Neural progenitor cell (in vitro differentiated cells): ENCODE results near the gene CBX8. TPM values are rescaled to one million over a fixed set of nuclear protein-coding genes. Genes with fewer than 3 reads are reported as not detected.

Experiments used
- DNase-seq: peaks from one replicate; pipeline ENCODE4 v3.0.0-alpha.2; 2016; ENCODE audit warnings: low spot score
- H2AFZ ChIP-seq: fragments of 200-600 bp; sonication (generic); replicated peaks from 2 replicates; pipeline ENCODE4 v1.6.1; 2016; ENCODE audit warnings: antibody characterized with exemption
- H3F3A ChIP-seq: fragments of 200-600 bp; sonication (generic); 2 replicates; pipeline ENCODE4 v1.6.1; 2016; ENCODE audit warnings: antibody characterized with exemption, low read depth
- H3K27ac ChIP-seq: fragments of 200-600 bp; sonication (generic); 2 replicates; pipeline ENCODE4 v1.5.1; 2016; ENCODE audit warnings: mild to moderate bottlenecking
- H3K27me3 ChIP-seq: fragments of 200-600 bp; sonication (generic); 2 replicates; pipeline ENCODE4 v1.6.1; 2016; ENCODE audit warnings: mild to moderate bottlenecking, moderate library complexity
- H3K36me3 ChIP-seq: fragments of 200-600 bp; sonication (generic); 2 replicates; pipeline ENCODE4 v1.5.1; 2016
- H3K4me1 ChIP-seq: fragments of 200-600 bp; sonication (generic); 2 replicates; pipeline ENCODE4 v1.6.1; 2016; ENCODE audit warnings: mixed run types
- H3K4me2 ChIP-seq: fragments of 200-600 bp; sonication (generic); 2 replicates; pipeline ENCODE4 v1.6.1; 2016
- H3K4me3 ChIP-seq: fragments of 200-600 bp; sonication (generic); 2 replicates; pipeline ENCODE4 v1.5.1; 2016
- H3K79me2 ChIP-seq: fragments of 200-600 bp; sonication (generic); 2 replicates; pipeline ENCODE4 v1.6.1; 2016; ENCODE audit warnings: low read depth
- H3K9ac ChIP-seq: fragments of 200-600 bp; sonication (generic); 2 replicates; pipeline ENCODE4 v1.6.1; 2016
- H3K9me3 ChIP-seq: fragments of 200-600 bp; sonication (generic); 2 replicates; pipeline ENCODE4 v1.5.1; 2016; ENCODE audit warnings: low read depth
- H4K20me1 ChIP-seq: fragments of 200-600 bp; sonication (generic); 2 replicates; pipeline ENCODE4 v1.6.1; 2016; ENCODE audit warnings: low read depth
- H3K27ac Mint-ChIP-seq: 3 replicates; pipeline ENCODE4 v1.8.0; 2021; ENCODE audit warnings: mixed read lengths
- H3K27me3 Mint-ChIP-seq: 2 replicates; pipeline ENCODE4 v1.8.0; 2022; ENCODE audit warnings: low read depth, mild to moderate bottlenecking, inconsistent platforms, moderate library complexity, mixed read lengths; ENCODE audit not compliant: insufficient read depth
- H3K36me3 Mint-ChIP-seq: 3 replicates; pipeline ENCODE4 v1.8.0; 2021; ENCODE audit warnings: mixed read lengths
- H3K4me1 Mint-ChIP-seq: 3 replicates; pipeline ENCODE4 v1.8.0; 2021; ENCODE audit warnings: mixed read lengths
- H3K4me3 Mint-ChIP-seq: 3 replicates; pipeline ENCODE4 v1.8.0; 2021; ENCODE audit warnings: mild to moderate bottlenecking, moderate library complexity, mixed read lengths
- H3K9me3 Mint-ChIP-seq: 3 replicates; pipeline ENCODE4 v1.8.0; 2020; ENCODE audit warnings: mixed read lengths
- CTCF ChIP-seq: fragments of 200-600 bp; sonication (generic); IDR thresholded peaks from 2 replicates; pipeline ENCODE4 v1.5.1; 2017; ENCODE audit warnings: antibody characterized with exemption, mild to moderate bottlenecking
- EZH2 ChIP-seq: fragments of 200-600 bp; sonication (generic); IDR thresholded peaks from 2 replicates; pipeline ENCODE4 v1.6.1; 2017; ENCODE audit warnings: antibody characterized with exemption, mild to moderate bottlenecking, moderate library complexity
- EZH2phosphoT487 ChIP-seq: fragments of 200-600 bp; sonication (generic); IDR thresholded peaks from 2 replicates; pipeline ENCODE4 v1.6.1; 2017; ENCODE audit warnings: antibody characterized with exemption
- total RNA-seq: library from RNA; depleted of rRNA; stranded (reverse); fragments of >200 nt; gene quantifications from 2 replicates; pipeline ENCODE4 v1.2.3, GENCODE V29; 2015; ENCODE audit warnings: low replicate concordance

CBX8 gene
- total RNA-seq, 1 donor from 2014 or later, result 2.8 TPM

GRCh38 chr17:79837888-79838521 lies 41.1 kb upstream of the CBX8 start:
- DNase-seq, result peak; percentile 41
- no peak overlapping the region for H2AFZ ChIP-seq

GRCh38 chr17:79836972-79837887 lies 40.4 kb upstream of the CBX8 start:
- Histone ChIP-seq H3K79me2 (no peaks in the 10 kb centered on the region), H3K36me3 (no peaks in the 10 kb centered on the region), H3K4me1 (peaks cover 42% of the 10 kb centered on the region), H3K4me3 (peak overlapping the region; percentile 76), H3K27me3 (peaks cover 92% of the 10 kb centered on the region), H3F3A (peaks cover 78% of the 10 kb centered on the region), H2AFZ (no peak overlapping the region), H3K9me3 (no peaks in the 10 kb centered on the region), H3K27ac (no peak overlapping the region), H3K9ac (no peak overlapping the region), H3K4me2 (peak overlapping the region; percentile 91), H4K20me1 (peaks cover 87% of the 10 kb centered on the region)
- H3K27ac Mint-ChIP-seq, result no peak overlapping the region
- peak; percentile 63 for DNase-seq
- peak overlapping the region; percentile 96 for H3K4me3 Mint-ChIP-seq
- peaks cover 45% of the 10 kb centered on the region for H3K27me3 Mint-ChIP-seq
- H3K9me3 Mint-ChIP-seq, result no peaks in the 10 kb centered on the region
- peak; percentile 44 for TF ChIP-seq EZH2
- no peak for TF ChIP-seq CTCF
- peaks cover 34% of the 10 kb centered on the region for H3K4me1 Mint-ChIP-seq
- peaks cover 9% of the 10 kb centered on the region for H3K36me3 Mint-ChIP-seq

More at GRCh38 chr17:79837888-79838521, 41.1 kb upstream of the CBX8 start:
- H3K27ac Mint-ChIP-seq, result no peak overlapping the region
- no peak overlapping the region for H3K9ac ChIP-seq
- no peak overlapping the region for H3K27ac ChIP-seq
- H3K4me1 ChIP-seq, result peaks cover 34% of the 10 kb centered on the region
- peaks cover 92% of the 10 kb centered on the region for H3K27me3 ChIP-seq
- H3K9me3 ChIP-seq, result no peaks in the 10 kb centered on the region
- peaks cover 7% of the 10 kb centered on the region for H3K36me3 Mint-ChIP-seq
- TF ChIP-seq EZH2 (peak; percentile 69), EZH2phosphoT487 (no peak), CTCF (no peak)
- peaks cover 37% of the 10 kb centered on the region for H3K4me1 Mint-ChIP-seq
- peak overlapping the region; percentile 76 for H3K4me3 ChIP-seq
- H4K20me1 ChIP-seq, result peaks cover 87% of the 10 kb centered on the region
- peaks cover 53% of the 10 kb centered on the region for H3K27me3 Mint-ChIP-seq
- peak overlapping the region; percentile 96 for H3K4me3 Mint-ChIP-seq
- H3K4me2 ChIP-seq, result peak overlapping the region; percentile 91
- H3K36me3 ChIP-seq, result no peaks in the 10 kb centered on the region
- H3K9me3 Mint-ChIP-seq, result no peaks in the 10 kb centered on the region
- no peaks in the 10 kb centered on the region for H3K79me2 ChIP-seq
- H3F3A ChIP-seq, result peaks cover 86% of the 10 kb centered on the region

- Histone ChIP-seq H3K4me1 (peaks cover 49% of the 10 kb centered on the region), H3K4me3 (peak overlapping the region; percentile 76), H3F3A (peaks cover 72% of the 10 kb centered on the region), H3K4me2 (peak overlapping the region; percentile 91), H3K9me3 (no peaks in the 10 kb centered on the region), H3K79me2 (no peaks in the 10 kb centered on the region), H4K20me1 (peaks cover 82% of the 10 kb centered on the region), H3K27me3 (peaks cover 92% of the 10 kb centered on the region), H3K9ac (no peak overlapping the region), H2AFZ (no peak overlapping the region), H3K27ac (no peak overlapping the region), H3K36me3 (no peaks in the 10 kb centered on the region)
- Mint-ChIP-seq H3K27ac (no peak overlapping the region), H3K4me3 (peak overlapping the region; percentile 96), H3K9me3 (no peaks in the 10 kb centered on the region), H3K27me3 (peaks cover 39% of the 10 kb centered on the region), H3K36me3 (peaks cover 9% of the 10 kb centered on the region), H3K4me1 (peaks cover 33% of the 10 kb centered on the region)
- DNase-seq, result peak; percentile 29
- TF ChIP-seq EZH2, result no peak
- no peak for TF ChIP-seq CTCF
- TF ChIP-seq EZH2phosphoT487, result no peak
These were observed 39.7 kb upstream of the CBX8 start for GRCh38 chr17:79836510-79836971.
